H1 (cell line): ENCODE measurements around the gene IL1A. TPM values are rescaled to one million over a fixed set of nuclear protein-coding genes. Genes with fewer than 3 reads are reported as not detected.

Experiments used
- CEBPB ChIP-seq: IDR thresholded peaks from 2 replicates; pipeline ENCODE4 v1.6.1; 2012; ENCODE audit warnings: low read depth, low read length
- CHD1 ChIP-seq: IDR thresholded peaks from 2 replicates; pipeline ENCODE4 v1.6.1; 2012; ENCODE audit warnings: low read depth, low read length, improper control_type of control experiment
- RFX5 ChIP-seq: IDR thresholded peaks from 2 replicates; pipeline ENCODE4 v1.6.1; 2011; ENCODE audit warnings: low read depth, low read length, improper control_type of control experiment, borderline replicate concordance
- SIRT6 ChIP-seq: IDR thresholded peaks from one replicate; pipeline ENCODE4 v1.7.1; 2012; ENCODE audit warnings: low read length, inconsistent platforms
- polyA plus RNA-seq, 7 experiments: library from polyadenylated mRNA; depleted of rRNA in 3 of 7; stranded (reverse) in 5 of 7; unstranded in 2 of 7; fragments of >200 nt in 5 of 7; fragments of 200-250 nt in 2 of 7; gene quantifications; 1 replicate in 5 of 7; 2 replicates in 1 of 7; 4 replicates in 1 of 7; pipeline versions ENCODE4 v1.2.1 to v1.2.3, GENCODE V29; 2011 to 2013; ENCODE audit warnings: missing spikeins in 2 of 7, mixed read lengths in 2 of 7
- total RNA-seq: library from RNA; stranded (reverse); fragmentation: NEBNext Ultra II Directional; extraction: Animal tissue kit (Norgen Biotek cat#: 25700); gene quantifications from 2 replicates; pipeline ENCODE4 v1.2.1, GENCODE V29; 2021
- TF ChIP-seq, protein P1 (sequence below): fragments of 300-600 bp; sonication (generic); IDR thresholded peaks from 2 replicates; pipeline ENCODE4 v1.7.1; 2012; ENCODE audit warnings: low read length, moderate library complexity, mild to moderate bottlenecking, inconsistent platforms; ENCODE audit not compliant: insufficient replicate concordance

The IL1A gene
- total and polyA plus RNA-seq, 2 of the 8 experiments (the other 6 are each of a cell fraction or from before 2014, with no cell fraction given): 0.32 to 0.74 TPM

DNA sequence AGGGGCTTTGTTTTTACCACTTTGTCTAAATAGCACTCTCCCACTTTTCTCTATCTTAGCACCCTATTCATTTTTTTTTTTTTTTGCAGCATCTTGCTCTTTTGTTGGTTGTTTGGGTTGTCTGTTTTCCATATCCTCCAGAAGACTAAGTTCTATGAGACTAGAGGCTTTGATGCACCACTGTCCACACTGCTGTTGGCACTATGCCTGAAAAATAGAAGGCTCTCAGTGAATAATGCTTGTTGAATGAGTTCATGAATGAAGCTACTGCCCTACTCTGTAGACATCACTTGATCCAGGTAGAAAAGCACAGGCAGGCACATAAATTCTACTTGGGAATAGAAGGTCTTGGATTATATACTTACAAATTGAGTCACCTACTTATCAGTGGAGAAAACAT is 7.3 kb downstream of the IL1A start (continued):
- no peak for TF ChIP-seq SIRT6
- TF ChIP-seq CHD1: no peak
- no peak for TF ChIP-seq CEBPB
- TF ChIP-seq RFX5: no peak
- TF ChIP-seq, protein P1, sequence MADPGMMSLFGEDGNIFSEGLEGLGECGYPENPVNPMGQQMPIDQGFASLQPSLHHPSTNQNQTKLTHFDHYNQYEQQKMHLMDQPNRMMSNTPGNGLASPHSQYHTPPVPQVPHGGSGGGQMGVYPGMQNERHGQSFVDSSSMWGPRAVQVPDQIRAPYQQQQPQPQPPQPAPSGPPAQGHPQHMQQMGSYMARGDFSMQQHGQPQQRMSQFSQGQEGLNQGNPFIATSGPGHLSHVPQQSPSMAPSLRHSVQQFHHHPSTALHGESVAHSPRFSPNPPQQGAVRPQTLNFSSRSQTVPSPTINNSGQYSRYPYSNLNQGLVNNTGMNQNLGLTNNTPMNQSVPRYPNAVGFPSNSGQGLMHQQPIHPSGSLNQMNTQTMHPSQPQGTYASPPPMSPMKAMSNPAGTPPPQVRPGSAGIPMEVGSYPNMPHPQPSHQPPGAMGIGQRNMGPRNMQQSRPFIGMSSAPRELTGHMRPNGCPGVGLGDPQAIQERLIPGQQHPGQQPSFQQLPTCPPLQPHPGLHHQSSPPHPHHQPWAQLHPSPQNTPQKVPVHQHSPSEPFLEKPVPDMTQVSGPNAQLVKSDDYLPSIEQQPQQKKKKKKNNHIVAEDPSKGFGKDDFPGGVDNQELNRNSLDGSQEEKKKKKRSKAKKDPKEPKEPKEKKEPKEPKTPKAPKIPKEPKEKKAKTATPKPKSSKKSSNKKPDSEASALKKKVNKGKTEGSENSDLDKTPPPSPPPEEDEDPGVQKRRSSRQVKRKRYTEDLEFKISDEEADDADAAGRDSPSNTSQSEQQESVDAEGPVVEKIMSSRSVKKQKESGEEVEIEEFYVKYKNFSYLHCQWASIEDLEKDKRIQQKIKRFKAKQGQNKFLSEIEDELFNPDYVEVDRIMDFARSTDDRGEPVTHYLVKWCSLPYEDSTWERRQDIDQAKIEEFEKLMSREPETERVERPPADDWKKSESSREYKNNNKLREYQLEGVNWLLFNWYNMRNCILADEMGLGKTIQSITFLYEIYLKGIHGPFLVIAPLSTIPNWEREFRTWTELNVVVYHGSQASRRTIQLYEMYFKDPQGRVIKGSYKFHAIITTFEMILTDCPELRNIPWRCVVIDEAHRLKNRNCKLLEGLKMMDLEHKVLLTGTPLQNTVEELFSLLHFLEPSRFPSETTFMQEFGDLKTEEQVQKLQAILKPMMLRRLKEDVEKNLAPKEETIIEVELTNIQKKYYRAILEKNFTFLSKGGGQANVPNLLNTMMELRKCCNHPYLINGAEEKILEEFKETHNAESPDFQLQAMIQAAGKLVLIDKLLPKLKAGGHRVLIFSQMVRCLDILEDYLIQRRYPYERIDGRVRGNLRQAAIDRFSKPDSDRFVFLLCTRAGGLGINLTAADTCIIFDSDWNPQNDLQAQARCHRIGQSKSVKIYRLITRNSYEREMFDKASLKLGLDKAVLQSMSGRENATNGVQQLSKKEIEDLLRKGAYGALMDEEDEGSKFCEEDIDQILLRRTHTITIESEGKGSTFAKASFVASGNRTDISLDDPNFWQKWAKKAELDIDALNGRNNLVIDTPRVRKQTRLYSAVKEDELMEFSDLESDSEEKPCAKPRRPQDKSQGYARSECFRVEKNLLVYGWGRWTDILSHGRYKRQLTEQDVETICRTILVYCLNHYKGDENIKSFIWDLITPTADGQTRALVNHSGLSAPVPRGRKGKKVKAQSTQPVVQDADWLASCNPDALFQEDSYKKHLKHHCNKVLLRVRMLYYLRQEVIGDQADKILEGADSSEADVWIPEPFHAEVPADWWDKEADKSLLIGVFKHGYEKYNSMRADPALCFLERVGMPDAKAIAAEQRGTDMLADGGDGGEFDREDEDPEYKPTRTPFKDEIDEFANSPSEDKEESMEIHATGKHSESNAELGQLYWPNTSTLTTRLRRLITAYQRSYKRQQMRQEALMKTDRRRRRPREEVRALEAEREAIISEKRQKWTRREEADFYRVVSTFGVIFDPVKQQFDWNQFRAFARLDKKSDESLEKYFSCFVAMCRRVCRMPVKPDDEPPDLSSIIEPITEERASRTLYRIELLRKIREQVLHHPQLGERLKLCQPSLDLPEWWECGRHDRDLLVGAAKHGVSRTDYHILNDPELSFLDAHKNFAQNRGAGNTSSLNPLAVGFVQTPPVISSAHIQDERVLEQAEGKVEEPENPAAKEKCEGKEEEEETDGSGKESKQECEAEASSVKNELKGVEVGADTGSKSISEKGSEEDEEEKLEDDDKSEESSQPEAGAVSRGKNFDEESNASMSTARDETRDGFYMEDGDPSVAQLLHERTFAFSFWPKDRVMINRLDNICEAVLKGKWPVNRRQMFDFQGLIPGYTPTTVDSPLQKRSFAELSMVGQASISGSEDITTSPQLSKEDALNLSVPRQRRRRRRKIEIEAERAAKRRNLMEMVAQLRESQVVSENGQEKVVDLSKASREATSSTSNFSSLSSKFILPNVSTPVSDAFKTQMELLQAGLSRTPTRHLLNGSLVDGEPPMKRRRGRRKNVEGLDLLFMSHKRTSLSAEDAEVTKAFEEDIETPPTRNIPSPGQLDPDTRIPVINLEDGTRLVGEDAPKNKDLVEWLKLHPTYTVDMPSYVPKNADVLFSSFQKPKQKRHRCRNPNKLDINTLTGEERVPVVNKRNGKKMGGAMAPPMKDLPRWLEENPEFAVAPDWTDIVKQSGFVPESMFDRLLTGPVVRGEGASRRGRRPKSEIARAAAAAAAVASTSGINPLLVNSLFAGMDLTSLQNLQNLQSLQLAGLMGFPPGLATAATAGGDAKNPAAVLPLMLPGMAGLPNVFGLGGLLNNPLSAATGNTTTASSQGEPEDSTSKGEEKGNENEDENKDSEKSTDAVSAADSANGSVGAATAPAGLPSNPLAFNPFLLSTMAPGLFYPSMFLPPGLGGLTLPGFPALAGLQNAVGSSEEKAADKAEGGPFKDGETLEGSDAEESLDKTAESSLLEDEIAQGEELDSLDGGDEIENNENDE: no peak
- TF ChIP-seq, all 59 proteins: peak for 0
